Ramos (cell line): Measurements from ENCODE around the gene TAF1L.
"Not testable (repeated sequence)": the region's sequence is repeated elsewhere in the genome, so short reads cannot be mapped to it uniquely, and the experiment has no call there.

Source experiments
- in situ Hi-C: fragments of 300-500 bp; cut with MboI; formaldehyde crosslinking; loops from one replicate; pipeline ENCODE4 v1.14.3; 2022; ENCODE audit warnings: low sequenced_read_pairs; ENCODE audit not compliant: unreplicated experiment

The TAF1L gene

GRCh38 chr9:32635362-32635761 is at the start of gene TAF1L:
Gene TAF1L (minus strand): TSS chr9:32635669. CDS start chr9:32635579, 90 bp downstream.
- in situ Hi-C loops = no loop called here

- in situ Hi-C loops = no loop called here
Measured at GRCh38 chr9:32681751-32682150, 46.3 kb upstream of the TAF1L start.

- in situ Hi-C loops = no loop called here
Measured at GRCh38 chr9:32677931-32678330, 42.5 kb upstream of the TAF1L start.

GRCh38 chr9:32672469-32672868 is 37.0 kb upstream of the TAF1L start:
- in situ Hi-C loops = no loop called here

- in situ Hi-C loops = no loop called here
Measured at GRCh38 chr9:32671333-32671732, 35.9 kb upstream of the TAF1L start.

GRCh38 chr9:32665101-32665500 is 29.6 kb upstream of the TAF1L start:
- in situ Hi-C loops = no loop called here

GRCh38 chr9:32663741-32664140 is 28.3 kb upstream of the TAF1L start:
- in situ Hi-C loops = no loop called here

- in situ Hi-C loops = no loop called here
Measured at GRCh38 chr9:32647671-32648070, 12.2 kb upstream of the TAF1L start.

GRCh38 chr9:32644698-32645097 is 9.2 kb upstream of the TAF1L start:
- in situ Hi-C loops = no loop called here

GRCh38 chr9:32633151-32633550 is 2.3 kb downstream of the TAF1L start:
- in situ Hi-C loops = not testable (repeated sequence)

GRCh38 chr9:32631991-32632390 is 3.5 kb downstream of the TAF1L start:
- in situ Hi-C loops = no loop called here

- in situ Hi-C loops = no loop called here
Measured at GRCh38 chr9:32627394-32627954, 8.0 kb downstream of the TAF1L start.

- in situ Hi-C loops = no loop called here
Measured at GRCh38 chr9:32625320-32625719, 10.1 kb downstream of the TAF1L start.

- in situ Hi-C loops = no loop called here
Measured at GRCh38 chr9:32622948-32623347, 12.5 kb downstream of the TAF1L start.

GRCh38 chr9:32618261-32618660 is 17.2 kb downstream of the TAF1L start:
- in situ Hi-C loops = no loop called here

- in situ Hi-C loops = no loop called here
Measured at GRCh38 chr9:32606811-32607210, 28.7 kb downstream of the TAF1L start.

GRCh38 chr9:32603914-32604852 is 31.3 kb downstream of the TAF1L start:
- in situ Hi-C loops = no loop called here

- in situ Hi-C loops = not testable (repeated sequence)
Measured at GRCh38 chr9:32599021-32599420, 36.4 kb downstream of the TAF1L start.

GRCh38 chr9:32596936-32597335 is 38.5 kb downstream of the TAF1L start:
- in situ Hi-C loops = no loop called here

- in situ Hi-C loops = no loop called here
Measured at GRCh38 chr9:32596096-32596865, 39.2 kb downstream of the TAF1L start.

- in situ Hi-C loops = no loop called here
Measured at GRCh38 chr9:32590898-32591297, 44.6 kb downstream of the TAF1L start.
